Muscle layer of colon (tissue), 2 donors: Measurements from ENCODE around the gene CDHR1.
"Not testable (repeated sequence)": the region's sequence is repeated elsewhere in the genome, so short reads cannot be mapped to it uniquely, and the experiment has no call there.

Experiments
- H3K27ac ChIP-seq: one replicate; pipeline ENCODE4 v1.7.0; 2013; ENCODE audit warnings: low read depth, mild to moderate bottlenecking, low read length, moderate library complexity
- H3K27me3 ChIP-seq, 2 donors: one replicate each; pipeline ENCODE4 v1.7.0; 2013; ENCODE audit warnings: low read length in 2 of 2, mild to moderate bottlenecking in 2 of 2; ENCODE audit not compliant: insufficient read depth in 2 of 2, control insufficient read depth in 1 of 2
- H3K36me3 ChIP-seq: one replicate; pipeline ENCODE4 v1.7.0; 2013; ENCODE audit warnings: mild to moderate bottlenecking, low read length; ENCODE audit not compliant: insufficient read depth
- H3K4me1 ChIP-seq: one replicate; pipeline ENCODE4 v1.7.0; 2013; ENCODE audit warnings: mild to moderate bottlenecking, low read length; ENCODE audit not compliant: insufficient read depth
- H3K4me3 ChIP-seq, 2 donors: one replicate each; pipeline ENCODE4 v1.7.0; 2013; ENCODE audit warnings: low read length in 2 of 2, low read depth in 1 of 2, mild to moderate bottlenecking in 1 of 2, moderate library complexity in 1 of 2
- H3K9ac ChIP-seq: one replicate; pipeline ENCODE4 v1.7.0; 2013; ENCODE audit warnings: low read length
- H3K9me3 ChIP-seq: one replicate; pipeline ENCODE4 v1.7.0; 2013; ENCODE audit warnings: mild to moderate bottlenecking, low read length
- donor health status: abdominal sarcoma.
- donor health status: Adenocarcinoma of cecum.

CDHR1 gene

GRCh38 chr10:84176351-84176750 is 18.0 kb upstream of the CDHR1 start:
- Histone ChIP-seq H3K9ac (no peak overlapping the region), H3K36me3 (no peaks in the 10 kb centered on the region), H3K27ac (no peak overlapping the region), H3K4me1 (peaks cover 6% of the 10 kb centered on the region), H3K27me3 (no peaks in the 10 kb centered on the region), H3K4me3 (no peak overlapping the region), H3K9me3 (no peaks in the 10 kb centered on the region)

GRCh38 chr10:84176836-84177474 is 17.4 kb upstream of the CDHR1 start:
- H3K36me3 ChIP-seq: no peaks in the 10 kb centered on the region
- peaks cover 6% of the 10 kb centered on the region for H3K4me1 ChIP-seq
- H3K9me3 ChIP-seq: no peaks in the 10 kb centered on the region
- no peak overlapping the region for H3K27ac ChIP-seq
- H3K27me3 ChIP-seq: no peaks in the 10 kb centered on the region
- H3K9ac ChIP-seq: no peak overlapping the region
- no peak overlapping the region for H3K4me3 ChIP-seq

- Histone ChIP-seq H3K4me3 (no peak overlapping the region), H3K27ac (no peak overlapping the region)
Measured at GRCh38 chr10:84177541-84178141, 16.7 kb upstream of the CDHR1 start.

GRCh38 chr10:84178160-84178609 is 16.2 kb upstream of the CDHR1 start:
- Histone ChIP-seq H3K4me1 (peaks cover 6% of the 10 kb centered on the region), H3K36me3 (no peaks in the 10 kb centered on the region), H3K4me3 (no peak overlapping the region), H3K9me3 (no peaks in the 10 kb centered on the region), H3K27me3 (no peaks in the 10 kb centered on the region), H3K27ac (no peak overlapping the region), H3K9ac (no peak overlapping the region)

More at GRCh38 chr10:84177541-84178141, 16.7 kb upstream of the CDHR1 start:
- no peak overlapping the region for H3K9ac ChIP-seq
- no peaks in the 10 kb centered on the region for H3K36me3 ChIP-seq
- no peaks in the 10 kb centered on the region for H3K9me3 ChIP-seq
- H3K27me3 ChIP-seq: no peaks in the 10 kb centered on the region
- peaks cover 6% of the 10 kb centered on the region for H3K4me1 ChIP-seq

- no peaks in the 10 kb centered on the region for H3K27me3 ChIP-seq
- no peaks in the 10 kb centered on the region for H3K9me3 ChIP-seq
- H3K9ac ChIP-seq: no peak overlapping the region
- H3K27ac ChIP-seq: no peak overlapping the region
- no peak overlapping the region for H3K4me3 ChIP-seq
- no peaks in the 10 kb centered on the region for H3K36me3 ChIP-seq
- H3K4me1 ChIP-seq: peaks cover 6% of the 10 kb centered on the region
Measured at GRCh38 chr10:84179059-84179710, 15.2 kb upstream of the CDHR1 start.

- not testable (repeated sequence) for H3K27me3 ChIP-seq, H3K4me3 ChIP-seq, H3K4me1 ChIP-seq, H3K36me3 ChIP-seq, H3K9ac ChIP-seq, H3K9me3 ChIP-seq, H3K27ac ChIP-seq
Measured at GRCh38 chr10:84180386-84180785, 14.0 kb upstream of the CDHR1 start.

- peaks cover 6% of the 10 kb centered on the region for H3K4me1 ChIP-seq
- H3K27me3 ChIP-seq: no peaks in the 10 kb centered on the region
- no peak overlapping the region for H3K27ac ChIP-seq
- no peak overlapping the region for H3K4me3 ChIP-seq
- no peak overlapping the region for H3K9ac ChIP-seq
- H3K36me3 ChIP-seq: no peaks in the 10 kb centered on the region
- H3K9me3 ChIP-seq: no peaks in the 10 kb centered on the region
Measured at GRCh38 chr10:84181631-84182030, 12.7 kb upstream of the CDHR1 start.

GRCh38 chr10:84184517-84184916 is 9.8 kb upstream of the CDHR1 start:
- H3K36me3 ChIP-seq: no peaks in the 10 kb centered on the region
- H3K4me1 ChIP-seq: peaks cover under 1% of the 10 kb centered on the region
- no peaks in the 10 kb centered on the region for H3K9me3 ChIP-seq
- no peak overlapping the region for H3K9ac ChIP-seq
- H3K27me3 ChIP-seq: no peaks in the 10 kb centered on the region
- no peak overlapping the region for H3K27ac ChIP-seq
- no peak overlapping the region for H3K4me3 ChIP-seq

GRCh38 chr10:84185526-84186175 is 8.7 kb upstream of the CDHR1 start:
- H3K9me3 ChIP-seq: no peaks in the 10 kb centered on the region
- no peaks in the 10 kb centered on the region for H3K36me3 ChIP-seq
- no peaks in the 10 kb centered on the region for H3K4me1 ChIP-seq
- no peak overlapping the region for H3K9ac ChIP-seq
- no peak overlapping the region for H3K4me3 ChIP-seq
- H3K27ac ChIP-seq: no peak overlapping the region
- no peaks in the 10 kb centered on the region for H3K27me3 ChIP-seq

GRCh38 chr10:84188815-84189214 is 5.5 kb upstream of the CDHR1 start:
- Histone ChIP-seq H3K27ac (no peak overlapping the region), H3K36me3 (no peaks in the 10 kb centered on the region), H3K9ac (no peak overlapping the region), H3K4me1 (peaks cover under 1% of the 10 kb centered on the region), H3K27me3 (peaks cover 4 to 6% of the 10 kb centered on the region in 2 donors), H3K9me3 (no peaks in the 10 kb centered on the region), H3K4me3 (no peak overlapping the region)

- H3K4me1 ChIP-seq: peaks cover 14% of the 10 kb centered on the region
- no peak overlapping the region for H3K9ac ChIP-seq
- H3K27me3 ChIP-seq: peaks cover 6 to 22% of the 10 kb centered on the region in 2 donors
- no peak overlapping the region for H3K4me3 ChIP-seq
- H3K27ac ChIP-seq: no peak overlapping the region
- H3K36me3 ChIP-seq: no peaks in the 10 kb centered on the region
- no peaks in the 10 kb centered on the region for H3K9me3 ChIP-seq
Measured at GRCh38 chr10:84190621-84191020, 3.7 kb upstream of the CDHR1 start.
